Stimulated activated naive B cell treated with anti-CD40 and anti-IgM and Interleukin-4, amounts not matched to agents 10 μg/mL and 1 μg/mL and 100 μg/mL, for 72 hours (primary cell): ENCODE data around the gene ADIPOR1.

Experiments
- ATAC-seq, 2 donors: fragments of 150-1000 bp; cut with Tn5 transposase; replicated peaks; 2 replicates each; pipeline ENCODE4 v1.10.0; 2021; ENCODE audit warnings: moderate library complexity in 1 of 2
- DNase-seq: peaks from one replicate; pipeline ENCODE4 v3.0.0; 2021
- H3K27ac Mint-ChIP-seq: one replicate; pipeline ENCODE4 v1.8.0; 2022; ENCODE audit warnings: mild to moderate bottlenecking, mixed read lengths
- H3K27me3 Mint-ChIP-seq, 2 donors: one replicate each; pipeline ENCODE4 v1.8.0; 2022; ENCODE audit warnings: mixed read lengths in 2 of 2
- H3K36me3 Mint-ChIP-seq, 2 donors: one replicate each; pipeline ENCODE4 v1.8.0; 2022; ENCODE audit warnings: mixed read lengths in 2 of 2, mild to moderate bottlenecking in 1 of 2
- H3K4me1 Mint-ChIP-seq, 2 donors: one replicate each; pipeline ENCODE4 v1.8.0; 2022; ENCODE audit warnings: mixed read lengths in 2 of 2, mild to moderate bottlenecking in 1 of 2
- H3K4me3 Mint-ChIP-seq, 2 donors: one replicate each; pipeline ENCODE4 v1.8.0; 2022; ENCODE audit warnings: mild to moderate bottlenecking in 2 of 2, mixed read lengths in 2 of 2, moderate library complexity in 1 of 2
- H3K9me3 Mint-ChIP-seq, 2 donors: one replicate each; pipeline ENCODE4 v1.8.0; 2022; ENCODE audit warnings: mixed read lengths in 2 of 2, mild to moderate bottlenecking in 1 of 2

The ADIPOR1 gene

DNA sequence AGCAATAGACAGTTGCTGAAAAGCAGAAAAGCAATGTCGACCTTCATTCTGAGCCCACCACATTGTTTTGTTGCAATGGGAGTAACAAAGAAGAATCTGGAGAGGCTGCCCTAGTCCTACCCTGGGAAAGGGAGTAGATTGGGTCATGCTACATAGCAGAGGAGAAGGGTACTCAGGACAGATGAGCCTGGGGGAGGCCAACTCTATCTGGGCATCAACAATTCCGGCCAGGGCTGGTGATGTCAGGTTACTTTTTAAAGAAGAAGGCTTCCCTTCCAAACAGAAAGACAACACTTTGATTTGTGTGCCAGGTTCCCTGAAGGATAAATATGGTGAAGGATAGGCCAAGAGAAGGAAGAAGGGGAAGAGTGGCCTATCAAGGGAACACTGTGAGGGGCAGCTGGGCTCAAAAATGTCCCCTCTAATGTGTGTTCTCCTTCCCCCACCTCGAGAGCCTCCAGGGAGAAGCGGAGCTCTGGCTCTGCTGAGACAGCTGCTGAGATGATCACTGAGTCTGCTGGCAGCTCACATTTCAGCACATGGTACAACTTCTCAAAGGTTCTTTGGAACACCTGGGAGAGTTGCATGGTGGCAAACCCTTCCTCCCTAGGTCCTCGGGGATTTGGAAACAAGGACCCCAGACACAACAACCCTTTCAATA is 3.2 kb upstream of the ADIPOR1 start:
- Mint-ChIP-seq H3K36me3 (peaks cover 19 to 35% of the 10 kb centered on the region in 2 donors), H3K4me1 (peaks cover 17 to 28% of the 10 kb centered on the region in 2 donors), H3K27ac (no peak overlapping the region), H3K27me3 (no peaks in the 10 kb centered on the region), H3K4me3 (no peak overlapping the region), H3K9me3 (no peaks in the 10 kb centered on the region)
- DNase-seq (no peak), ATAC-seq (no peak)

DNA sequence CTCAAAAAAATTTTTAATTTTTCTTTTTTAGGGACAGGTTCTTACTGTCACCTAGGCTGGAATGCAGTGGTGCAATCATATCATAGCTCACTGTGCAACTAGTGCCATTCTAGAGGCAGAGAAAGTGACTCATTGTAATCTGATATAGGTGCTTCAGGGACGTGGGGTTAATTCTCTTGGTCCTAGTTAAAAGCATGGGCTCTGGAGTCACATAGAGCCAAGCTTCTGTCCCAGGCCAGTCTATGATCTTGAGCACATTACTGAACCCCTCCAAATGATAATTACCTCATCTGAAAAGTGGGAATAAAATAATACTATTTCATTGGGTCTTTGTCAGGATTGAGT is 1.1 kb upstream of the ADIPOR1 start:
- H3K27ac Mint-ChIP-seq = no peak overlapping the region
- H3K4me1 Mint-ChIP-seq = peaks cover 15 to 28% of the 10 kb centered on the region in 2 donors
- no peak for ATAC-seq
- H3K36me3 Mint-ChIP-seq = peaks cover 13 to 34% of the 10 kb centered on the region in 2 donors
- H3K4me3 Mint-ChIP-seq = no peak overlapping the region
- H3K27me3 Mint-ChIP-seq = no peaks in the 10 kb centered on the region
- no peaks in the 10 kb centered on the region for H3K9me3 Mint-ChIP-seq
- no peak for DNase-seq

DNA sequence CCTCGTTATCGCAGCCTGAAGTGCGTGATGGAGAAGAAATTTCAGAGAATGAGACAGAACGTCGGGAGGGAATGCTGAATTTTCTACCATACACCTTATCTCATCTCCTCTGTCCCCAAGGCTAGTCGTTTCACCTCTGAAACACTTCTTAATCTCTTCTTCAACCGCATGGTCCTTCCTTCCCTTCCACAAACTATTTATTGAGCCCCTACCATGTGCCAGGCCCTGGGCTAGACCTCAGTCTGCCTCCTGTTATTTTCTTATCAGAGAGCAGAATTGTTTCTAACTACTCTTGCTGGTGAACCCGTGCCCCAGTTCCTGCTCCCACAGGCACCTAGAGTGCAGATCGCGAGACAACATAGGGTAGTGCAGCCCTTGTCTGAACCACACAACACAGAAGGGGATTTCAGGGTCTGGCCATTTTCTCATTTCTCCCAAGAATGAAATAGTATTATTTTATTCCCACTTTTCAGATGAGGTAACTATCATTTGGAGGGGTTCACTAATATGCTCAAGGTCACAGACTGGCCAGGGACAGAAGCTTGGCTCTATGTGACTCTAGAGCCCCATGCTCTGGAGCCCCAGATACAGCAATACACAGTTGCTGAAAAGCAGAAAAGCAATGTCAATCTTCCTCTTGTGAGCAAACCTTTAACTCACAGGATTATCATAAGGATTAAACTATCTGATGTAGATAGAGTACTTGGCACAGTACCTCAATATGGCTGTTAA is 598 bp upstream of the ADIPOR1 start:
- peaks cover 14 to 35% of the 10 kb centered on the region in 2 donors for H3K36me3 Mint-ChIP-seq
- H3K9me3 Mint-ChIP-seq = no peaks in the 10 kb centered on the region
- peak overlapping the region; percentile 95 for H3K27ac Mint-ChIP-seq
- peaks cover 18 to 33% of the 10 kb centered on the region in 2 donors for H3K4me1 Mint-ChIP-seq
- peak overlapping the region; percentile 82 to 96 for H3K4me3 Mint-ChIP-seq
- no peaks in the 10 kb centered on the region for H3K27me3 Mint-ChIP-seq
- DNase-seq = no peak
- ATAC-seq = peak; percentile 24 to 32

DNA sequence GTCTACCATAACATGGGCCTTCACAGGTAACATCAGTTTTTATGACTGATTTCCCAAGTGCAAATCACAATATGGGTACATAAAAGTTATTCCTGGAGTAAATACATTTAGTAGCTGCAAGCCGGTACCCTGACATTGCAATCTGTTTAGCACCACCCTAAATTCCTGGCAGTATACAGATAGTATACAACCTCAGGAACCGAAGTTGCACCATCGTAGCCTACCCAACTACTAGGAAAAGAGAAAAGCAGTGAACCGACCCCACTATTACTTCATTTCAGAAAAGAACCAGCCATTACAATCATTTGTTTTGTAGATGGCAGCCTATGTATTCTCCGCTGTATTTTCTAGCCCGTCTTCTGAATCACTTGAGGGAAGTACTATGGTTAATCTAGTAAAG is 1.1 kb downstream of the ADIPOR1 start:
- H3K4me1 Mint-ChIP-seq = peaks cover 24 to 49% of the 10 kb centered on the region in 2 donors
- H3K27ac Mint-ChIP-seq = peak overlapping the region; percentile 95
- H3K27me3 Mint-ChIP-seq = no peaks in the 10 kb centered on the region
- no peaks in the 10 kb centered on the region for H3K9me3 Mint-ChIP-seq
- H3K4me3 Mint-ChIP-seq = peak overlapping the region; percentile 82 to 96
- DNase-seq = no peak
- no peak for ATAC-seq
- H3K36me3 Mint-ChIP-seq = peaks cover 5 to 22% of the 10 kb centered on the region in 2 donors

DNA sequence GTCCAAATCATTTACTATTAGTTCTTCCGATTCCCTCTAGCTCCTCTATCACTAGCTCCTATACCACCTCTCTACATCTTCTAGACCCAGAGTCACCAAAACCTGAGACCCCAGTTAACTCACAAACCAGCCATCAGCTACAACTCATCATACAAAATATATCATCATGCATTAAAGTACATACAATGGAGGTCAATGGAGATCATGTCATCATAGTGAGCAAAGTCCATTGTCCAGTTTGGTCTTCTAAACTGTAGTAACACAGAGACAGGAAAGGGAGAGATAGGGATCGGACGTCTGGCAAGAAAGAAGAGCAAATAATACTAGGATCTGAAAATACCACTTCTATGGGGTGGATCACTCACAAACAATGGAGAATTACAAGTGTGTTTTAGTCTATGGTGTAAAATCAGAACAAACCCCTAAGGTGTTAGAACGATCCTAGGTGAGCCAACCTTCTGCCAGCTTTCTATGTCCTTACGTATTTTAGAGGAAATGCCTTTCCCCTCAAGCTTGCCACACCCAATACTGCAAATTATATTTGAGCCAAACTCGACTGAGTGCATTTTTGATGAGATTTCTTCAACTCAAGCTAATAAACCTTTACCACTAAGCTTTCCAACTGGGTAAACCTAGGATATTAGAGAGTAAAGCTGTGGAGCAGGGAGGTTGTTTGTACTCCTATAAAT is 3.9 kb downstream of the ADIPOR1 start:
- Mint-ChIP-seq H3K9me3 (no peaks in the 10 kb centered on the region), H3K4me1 (peaks cover 24 to 57% of the 10 kb centered on the region in 2 donors), H3K27ac (no peak overlapping the region), H3K27me3 (no peaks in the 10 kb centered on the region), H3K36me3 (peaks cover 3 to 16% of the 10 kb centered on the region in 2 donors), H3K4me3 (no peak overlapping the region)
- no peak for ATAC-seq
- no peak for DNase-seq

- no peak for DNase-seq
- Mint-ChIP-seq H3K27ac (no peak overlapping the region), H3K4me3 (no peak overlapping the region)
These were observed 4.7 kb downstream of the ADIPOR1 start for GRCh38 chr1:202953392-202953791.

DNA sequence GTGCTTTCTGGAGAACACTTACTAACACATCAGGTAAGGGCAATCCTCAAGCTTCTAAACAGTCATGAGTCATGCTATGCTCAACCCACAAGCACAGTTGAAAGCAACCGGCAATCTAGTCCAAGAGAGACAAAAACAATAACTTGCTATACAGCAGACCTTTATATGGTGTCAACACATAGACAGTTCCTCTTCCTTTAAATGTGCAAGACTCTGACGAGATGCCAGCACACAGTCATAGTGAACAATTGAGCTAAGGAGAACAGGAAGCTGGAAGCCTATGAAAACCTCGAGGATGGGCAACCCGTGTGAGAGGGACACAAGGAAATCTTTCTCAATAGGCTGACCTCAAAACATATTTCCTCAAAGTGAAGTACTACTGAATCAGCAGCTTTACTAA is 5.3 kb downstream of the ADIPOR1 start:
- Mint-ChIP-seq H3K36me3 (peaks cover 8 to 24% of the 10 kb centered on the region in 2 donors), H3K4me1 (peaks cover 18 to 53% of the 10 kb centered on the region in 2 donors), H3K27ac (peak overlapping the region; percentile 5), H3K9me3 (no peaks in the 10 kb centered on the region), H3K27me3 (no peaks in the 10 kb centered on the region), H3K4me3 (no peak overlapping the region)
- DNase-seq (no peak), ATAC-seq (peak; percentile 61 to 69)

More at GRCh38 chr1:202953392-202953791, 4.7 kb downstream of the ADIPOR1 start:
- Mint-ChIP-seq H3K27me3 (no peaks in the 10 kb centered on the region), H3K9me3 (no peaks in the 10 kb centered on the region), H3K36me3 (peaks cover 3 to 20% of the 10 kb centered on the region in 2 donors), H3K4me1 (peaks cover 19 to 53% of the 10 kb centered on the region in 2 donors)
- ATAC-seq = no peak

DNA sequence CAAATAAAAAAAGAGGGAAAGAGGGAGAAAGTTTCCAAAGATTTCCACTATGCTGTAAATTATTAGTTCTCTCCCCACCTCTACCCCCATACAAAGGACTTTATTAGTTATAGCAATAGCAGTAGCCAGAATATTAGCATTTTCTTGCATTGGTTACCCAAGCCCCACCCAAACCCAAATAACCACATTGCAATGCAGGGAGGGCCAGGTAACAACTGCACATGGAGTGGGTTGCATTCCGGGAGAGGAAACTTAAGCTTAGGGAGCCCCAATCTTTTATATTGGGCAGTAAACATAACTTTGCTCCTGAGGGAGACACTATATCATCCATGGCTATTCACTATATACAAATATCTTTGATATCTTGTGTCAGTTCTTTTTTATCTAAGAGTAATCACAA is 6.0 kb downstream of the ADIPOR1 start:
- Mint-ChIP-seq H3K4me1 (peaks cover 18 to 53% of the 10 kb centered on the region in 2 donors), H3K9me3 (no peaks in the 10 kb centered on the region), H3K27ac (no peak overlapping the region), H3K27me3 (no peaks in the 10 kb centered on the region), H3K4me3 (no peak overlapping the region), H3K36me3 (peaks cover 8 to 27% of the 10 kb centered on the region in 2 donors)
- ATAC-seq (no peak), DNase-seq (no peak)

DNA sequence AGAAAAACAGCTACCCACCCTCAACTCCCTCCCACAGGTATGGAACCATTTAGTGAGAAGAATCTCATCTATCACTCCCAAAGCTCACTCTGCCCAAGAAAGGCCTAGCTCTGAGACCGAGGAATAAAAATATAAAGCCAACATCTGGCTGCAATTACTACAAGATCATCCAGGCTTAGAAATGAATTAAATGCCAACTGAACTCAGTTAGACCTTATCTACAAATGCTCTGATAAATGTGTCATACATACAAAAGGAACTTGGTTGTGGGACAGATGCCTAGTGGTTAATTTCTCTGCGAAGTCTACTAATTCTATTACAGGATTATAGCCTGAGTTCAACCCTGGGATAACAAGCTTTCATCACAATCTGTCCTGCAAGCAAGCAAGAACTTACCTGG is 6.7 kb downstream of the ADIPOR1 start:
- peaks cover 11 to 28% of the 10 kb centered on the region in 2 donors for H3K36me3 Mint-ChIP-seq
- H3K4me3 Mint-ChIP-seq = no peak overlapping the region
- no peaks in the 10 kb centered on the region for H3K27me3 Mint-ChIP-seq
- DNase-seq = no peak
- H3K9me3 Mint-ChIP-seq = no peaks in the 10 kb centered on the region
- peaks cover 18 to 47% of the 10 kb centered on the region in 2 donors for H3K4me1 Mint-ChIP-seq
- H3K27ac Mint-ChIP-seq = no peak overlapping the region
- ATAC-seq = no peak

- H3K27ac Mint-ChIP-seq = no peak overlapping the region
- no peaks in the 10 kb centered on the region for H3K27me3 Mint-ChIP-seq
- ATAC-seq (no peak), DNase-seq (no peak)
- H3K36me3 Mint-ChIP-seq = peaks cover 27 to 62% of the 10 kb centered on the region in 2 donors
- no peaks in the 10 kb centered on the region for H3K4me1 Mint-ChIP-seq
- H3K4me3 Mint-ChIP-seq = no peak overlapping the region
- no peaks in the 10 kb centered on the region for H3K9me3 Mint-ChIP-seq
These were observed 12.6 kb downstream of the ADIPOR1 start for GRCh38 chr1:202945483-202945882.

GRCh38 chr1:202944438-202944921 is 13.6 kb downstream of the ADIPOR1 start:
- H3K9me3 Mint-ChIP-seq = no peaks in the 10 kb centered on the region
- H3K4me3 Mint-ChIP-seq = no peak overlapping the region
- no peak for DNase-seq
- H3K36me3 Mint-ChIP-seq = peaks cover 27 to 60% of the 10 kb centered on the region in 2 donors
- H3K27me3 Mint-ChIP-seq = no peaks in the 10 kb centered on the region
- H3K4me1 Mint-ChIP-seq = no peaks in the 10 kb centered on the region
- no peak for ATAC-seq
- no peak overlapping the region for H3K27ac Mint-ChIP-seq

DNA sequence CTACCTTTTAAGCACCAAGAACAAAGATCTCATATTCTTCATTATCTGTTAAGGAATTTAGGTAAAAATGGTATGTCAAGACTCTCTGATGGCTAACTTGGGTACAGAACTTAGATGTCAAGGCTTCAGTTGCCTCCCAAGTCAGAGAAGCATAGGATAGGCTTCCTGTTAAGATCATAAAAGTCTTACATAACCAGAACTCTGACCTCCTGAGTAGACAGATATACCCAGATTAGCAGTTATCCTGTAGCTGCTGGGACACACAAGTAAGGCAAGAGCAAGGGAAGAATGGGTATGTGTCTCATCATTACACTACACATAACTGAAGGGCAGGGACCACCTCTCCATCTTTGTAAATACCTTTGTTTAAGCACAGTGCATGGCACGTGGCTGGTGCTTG is 15.7 kb downstream of the ADIPOR1 start:
- ATAC-seq (no peak), DNase-seq (no peak)
- no peak overlapping the region for H3K4me3 Mint-ChIP-seq
- H3K4me1 Mint-ChIP-seq = no peaks in the 10 kb centered on the region
- no peaks in the 10 kb centered on the region for H3K9me3 Mint-ChIP-seq
- H3K36me3 Mint-ChIP-seq = peaks cover 23 to 51% of the 10 kb centered on the region in 2 donors
- H3K27me3 Mint-ChIP-seq = no peaks in the 10 kb centered on the region
- H3K27ac Mint-ChIP-seq = no peak overlapping the region

GRCh38 chr1:202941372-202941771 is 16.7 kb downstream of the ADIPOR1 start:
- H3K4me1 Mint-ChIP-seq = no peaks in the 10 kb centered on the region

GRCh38 chr1:202940561-202940960 is 17.6 kb downstream of the ADIPOR1 start:
- peaks cover 3 to 5% of the 10 kb centered on the region in 2 donors for H3K4me1 Mint-ChIP-seq
- H3K9me3 Mint-ChIP-seq = no peaks in the 10 kb centered on the region
- no peaks in the 10 kb centered on the region for H3K27me3 Mint-ChIP-seq
- H3K4me3 Mint-ChIP-seq = no peak overlapping the region
- H3K36me3 Mint-ChIP-seq = peaks cover 17 to 45% of the 10 kb centered on the region in 2 donors
- no peak overlapping the region for H3K27ac Mint-ChIP-seq
- no peak for ATAC-seq
- no peak for DNase-seq

More at GRCh38 chr1:202941372-202941771, 16.7 kb downstream of the ADIPOR1 start:
- no peaks in the 10 kb centered on the region for H3K27me3 Mint-ChIP-seq
- H3K36me3 Mint-ChIP-seq = peaks cover 19 to 49% of the 10 kb centered on the region in 2 donors
- H3K9me3 Mint-ChIP-seq = no peaks in the 10 kb centered on the region
- H3K4me3 Mint-ChIP-seq = no peak overlapping the region
- no peak overlapping the region for H3K27ac Mint-ChIP-seq
- ATAC-seq (no peak), DNase-seq (no peak)
